22Rv1 (cell line): ENCODE results near the gene MPRIP.
"Not testable (repeated sequence)": the region's sequence is repeated elsewhere in the genome, so short reads cannot be mapped to it uniquely, and the experiment has no call there.

ENCODE experiments used
- ZFX ChIP-seq: fragments of 450-650 bp; IDR thresholded peaks from 2 replicates; pipeline ENCODE4 v1.6.1; 2017; ENCODE audit warnings: antibody characterized with exemption, borderline replicate concordance
- TF ChIP-seq, protein P1 (sequence below): fragments of 450-650 bp; IDR thresholded peaks from 2 replicates; pipeline ENCODE4 v1.5.1; 2017; ENCODE audit warnings: mild to moderate bottlenecking

DNA sequence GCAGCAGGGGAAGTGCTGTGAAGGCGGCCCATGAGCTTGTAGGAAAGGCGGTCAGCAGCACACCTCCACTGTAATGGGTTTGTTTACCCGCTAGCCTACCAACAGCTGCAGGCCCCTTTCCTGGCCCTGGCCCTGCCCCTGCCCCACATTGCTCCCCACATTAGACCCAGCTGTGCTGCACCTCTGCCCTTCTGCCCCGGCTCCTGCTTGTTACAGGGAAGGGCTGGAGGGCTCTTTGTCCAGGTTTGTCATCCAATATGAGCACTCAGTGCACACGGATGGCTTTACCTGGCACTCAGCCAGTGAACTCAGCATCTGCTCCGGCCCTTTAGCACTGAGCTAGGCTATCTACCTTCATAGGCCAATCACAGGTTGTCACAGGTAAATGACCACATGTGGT lies 34.4 kb upstream of the MPRIP start:
- TF ChIP-seq, protein P1, sequence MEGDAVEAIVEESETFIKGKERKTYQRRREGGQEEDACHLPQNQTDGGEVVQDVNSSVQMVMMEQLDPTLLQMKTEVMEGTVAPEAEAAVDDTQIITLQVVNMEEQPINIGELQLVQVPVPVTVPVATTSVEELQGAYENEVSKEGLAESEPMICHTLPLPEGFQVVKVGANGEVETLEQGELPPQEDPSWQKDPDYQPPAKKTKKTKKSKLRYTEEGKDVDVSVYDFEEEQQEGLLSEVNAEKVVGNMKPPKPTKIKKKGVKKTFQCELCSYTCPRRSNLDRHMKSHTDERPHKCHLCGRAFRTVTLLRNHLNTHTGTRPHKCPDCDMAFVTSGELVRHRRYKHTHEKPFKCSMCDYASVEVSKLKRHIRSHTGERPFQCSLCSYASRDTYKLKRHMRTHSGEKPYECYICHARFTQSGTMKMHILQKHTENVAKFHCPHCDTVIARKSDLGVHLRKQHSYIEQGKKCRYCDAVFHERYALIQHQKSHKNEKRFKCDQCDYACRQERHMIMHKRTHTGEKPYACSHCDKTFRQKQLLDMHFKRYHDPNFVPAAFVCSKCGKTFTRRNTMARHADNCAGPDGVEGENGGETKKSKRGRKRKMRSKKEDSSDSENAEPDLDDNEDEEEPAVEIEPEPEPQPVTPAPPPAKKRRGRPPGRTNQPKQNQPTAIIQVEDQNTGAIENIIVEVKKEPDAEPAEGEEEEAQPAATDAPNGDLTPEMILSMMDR = not testable (repeated sequence)
- TF ChIP-seq ZFX = not testable (repeated sequence)
